PC-9 (cell line): ENCODE results near the gene CADPS2. TPM values are rescaled to one million over a fixed set of nuclear protein-coding genes. Genes with fewer than 3 reads are reported as not detected.

ENCODE experiments used
- BruUV-seq: library from RNA; stranded (reverse); fragments of 400-500 nt; replicated peaks from 2 replicates; lab custom pipeline; 2021; lab: Mats Ljungman, UMichigan
- CTCF ChIA-PET: fragments of 300-600 bp; sonication (Branson Sonifier 250); formaldehyde crosslinking; loops from one replicate; lab custom pipeline; 2022; ENCODE audit warnings: antibody characterized with exemption; lab: Charles Lee
- POLR2A ChIA-PET: fragments of 300-600 bp; sonication (Branson Sonifier 250); formaldehyde crosslinking; loops from one replicate; lab custom pipeline; 2022; ENCODE audit warnings: antibody characterized with exemption; ENCODE audit not compliant: unreplicated experiment; lab: Charles Lee
- DNase-seq, 2 experiments: peaks; one replicate each; pipeline versions ENCODE4 v3.0.0 to v3.0.0-alpha.2; 2015 to 2022; ENCODE audit warnings: mixed read lengths in 1 of 2
- H2AFZ ChIP-seq: fragments of 200-600 bp; sonication (generic); 2 replicates; pipeline ENCODE4 v1.8.1; 2017; ENCODE audit warnings: antibody characterized with exemption
- H3F3A ChIP-seq: fragments of 200-600 bp; sonication (generic); 2 replicates; pipeline ENCODE4 v1.8.1; 2017; ENCODE audit warnings: antibody characterized with exemption, mild to moderate bottlenecking, low read depth; ENCODE audit not compliant: insufficient read depth
- H3K27ac ChIP-seq: fragments of 200-600 bp; sonication (generic); 2 replicates; pipeline ENCODE4 v1.6.1; 2016; ENCODE audit warnings: mixed run types
- H3K27me3 ChIP-seq: fragments of 200-600 bp; sonication (generic); 2 replicates; pipeline ENCODE4 v1.6.1; 2016; ENCODE audit warnings: low read depth, mixed run types; ENCODE audit not compliant: insufficient read depth
- H3K36me3 ChIP-seq: fragments of 200-600 bp; sonication (generic); 2 replicates; pipeline ENCODE4 v1.6.1; 2016; ENCODE audit warnings: low read depth, mixed run types
- H3K4me1 ChIP-seq: fragments of 200-600 bp; sonication (generic); replicated peaks from 2 replicates; pipeline ENCODE4 v1.6.1; 2016; ENCODE audit warnings: mixed run types; ENCODE audit not compliant: insufficient read depth
- H3K4me2 ChIP-seq: fragments of 200-600 bp; sonication (generic); 2 replicates; pipeline ENCODE4 v1.6.1; 2017; ENCODE audit warnings: mixed run types
- H3K4me3 ChIP-seq: fragments of 200-600 bp; sonication (generic); 2 replicates; pipeline ENCODE4 v1.6.1; 2016; ENCODE audit warnings: mixed run types
- H3K79me2 ChIP-seq: fragments of 200-600 bp; sonication (generic); 2 replicates; pipeline ENCODE4 v1.6.1; 2017; ENCODE audit warnings: low read depth, mixed run types
- H3K9me2 ChIP-seq: fragments of 200-600 bp; sonication (generic); 2 replicates; pipeline ENCODE4 v1.8.1; 2017; ENCODE audit warnings: mild to moderate bottlenecking; ENCODE audit not compliant: insufficient read depth
- H3K9me3 ChIP-seq: fragments of 200-600 bp; sonication (generic); 2 replicates; pipeline ENCODE4 v1.8.1; 2016; ENCODE audit warnings: low read depth; ENCODE audit not compliant: insufficient read depth
- H4K20me1 ChIP-seq: fragments of 200-600 bp; sonication (generic); 2 replicates; pipeline ENCODE4 v1.8.1; 2017; ENCODE audit not compliant: insufficient read depth
- EZH2 ChIP-seq: fragments of 200-600 bp; sonication (generic); IDR thresholded peaks from 2 replicates; pipeline ENCODE4 v1.8.0; 2017; ENCODE audit warnings: antibody characterized with exemption, low read depth
- intact Hi-C: fragments of 100-400 bp; cut with micrococcal nuclease; formaldehyde crosslinking; loops from one replicate; pipeline ENCODE4 v1.10.0; 2022; ENCODE audit not compliant: unreplicated experiment
- total RNA-seq: library from RNA; stranded (reverse); gene quantifications from 2 replicates; pipeline ENCODE4 v1.2.3, GENCODE V29; 2021
- TF ChIP-seq, protein P1 (sequence below): fragments of 200-600 bp; sonication (generic); conservative IDR thresholded peaks from 2 replicates; pipeline ENCODE4 v1.6.1; 2017; ENCODE audit warnings: mixed run types, antibody characterized with exemption, mild to moderate bottlenecking, moderate library complexity

The CADPS2 gene
- total RNA-seq, 1 experiment from 2014 or later, result 11.9 TPM

DNA sequence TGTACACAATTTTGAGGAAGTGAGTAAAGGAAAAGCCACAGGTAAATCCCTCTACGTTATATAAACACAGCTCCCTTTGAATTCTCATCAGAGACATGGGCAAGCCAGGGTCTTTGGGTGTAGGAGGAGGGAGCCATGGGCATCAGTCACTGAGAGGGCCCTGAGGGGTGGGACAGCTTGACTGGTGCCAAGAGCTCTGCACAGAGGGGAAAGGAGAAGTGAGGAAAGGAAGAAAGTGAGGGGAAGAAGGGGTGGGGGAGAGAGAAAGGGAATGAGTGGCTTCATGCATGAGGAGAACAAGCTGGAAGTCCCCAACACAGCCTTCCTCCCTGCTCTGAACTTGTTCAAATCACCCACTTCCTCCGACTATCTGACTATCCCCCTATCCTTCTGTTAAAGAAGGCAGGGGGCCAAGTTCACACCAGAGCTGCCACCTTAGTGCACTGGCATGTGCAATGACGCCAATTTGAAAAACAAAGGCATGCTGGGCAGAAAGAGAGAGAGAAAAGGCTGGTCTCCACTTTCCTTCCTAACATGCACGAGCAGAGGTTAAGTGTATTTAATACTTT lies 167.2 kb downstream of the CADPS2 start:
- no peaks in the 10 kb centered on the region for H3K9me3 ChIP-seq
- H3K4me1 ChIP-seq, result no peaks in the 10 kb centered on the region
- H3K4me2 ChIP-seq, result no peak overlapping the region
- H3K36me3 ChIP-seq, result no peaks in the 10 kb centered on the region
- intact Hi-C loops, result no loop called here
- no peak overlapping the region for H3K27ac ChIP-seq
- no peaks in the 10 kb centered on the region for H3K79me2 ChIP-seq
- H3K4me3 ChIP-seq, result no peak overlapping the region
- H3K27me3 ChIP-seq, result no peaks in the 10 kb centered on the region
- DNase-seq, result no peak
- ChIA-PET CTCF (interaction anchor here (0.6 kb wide), 1 partner anchor 1764 kb away, joined by 4 read pairs; no protein-coding TSS in a partner anchor), POLR2A (no interaction called here)
- TF ChIP-seq, protein P1, sequence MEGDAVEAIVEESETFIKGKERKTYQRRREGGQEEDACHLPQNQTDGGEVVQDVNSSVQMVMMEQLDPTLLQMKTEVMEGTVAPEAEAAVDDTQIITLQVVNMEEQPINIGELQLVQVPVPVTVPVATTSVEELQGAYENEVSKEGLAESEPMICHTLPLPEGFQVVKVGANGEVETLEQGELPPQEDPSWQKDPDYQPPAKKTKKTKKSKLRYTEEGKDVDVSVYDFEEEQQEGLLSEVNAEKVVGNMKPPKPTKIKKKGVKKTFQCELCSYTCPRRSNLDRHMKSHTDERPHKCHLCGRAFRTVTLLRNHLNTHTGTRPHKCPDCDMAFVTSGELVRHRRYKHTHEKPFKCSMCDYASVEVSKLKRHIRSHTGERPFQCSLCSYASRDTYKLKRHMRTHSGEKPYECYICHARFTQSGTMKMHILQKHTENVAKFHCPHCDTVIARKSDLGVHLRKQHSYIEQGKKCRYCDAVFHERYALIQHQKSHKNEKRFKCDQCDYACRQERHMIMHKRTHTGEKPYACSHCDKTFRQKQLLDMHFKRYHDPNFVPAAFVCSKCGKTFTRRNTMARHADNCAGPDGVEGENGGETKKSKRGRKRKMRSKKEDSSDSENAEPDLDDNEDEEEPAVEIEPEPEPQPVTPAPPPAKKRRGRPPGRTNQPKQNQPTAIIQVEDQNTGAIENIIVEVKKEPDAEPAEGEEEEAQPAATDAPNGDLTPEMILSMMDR, result no peak
- no peak for TF ChIP-seq EZH2
- no peak overlapping the region for H2AFZ ChIP-seq
- H3K9me2 ChIP-seq, result no peaks in the 10 kb centered on the region
- H4K20me1 ChIP-seq, result no peaks in the 10 kb centered on the region
- BruUV-seq, result no TSS peak
- H3F3A ChIP-seq, result no peaks in the 10 kb centered on the region

DNA sequence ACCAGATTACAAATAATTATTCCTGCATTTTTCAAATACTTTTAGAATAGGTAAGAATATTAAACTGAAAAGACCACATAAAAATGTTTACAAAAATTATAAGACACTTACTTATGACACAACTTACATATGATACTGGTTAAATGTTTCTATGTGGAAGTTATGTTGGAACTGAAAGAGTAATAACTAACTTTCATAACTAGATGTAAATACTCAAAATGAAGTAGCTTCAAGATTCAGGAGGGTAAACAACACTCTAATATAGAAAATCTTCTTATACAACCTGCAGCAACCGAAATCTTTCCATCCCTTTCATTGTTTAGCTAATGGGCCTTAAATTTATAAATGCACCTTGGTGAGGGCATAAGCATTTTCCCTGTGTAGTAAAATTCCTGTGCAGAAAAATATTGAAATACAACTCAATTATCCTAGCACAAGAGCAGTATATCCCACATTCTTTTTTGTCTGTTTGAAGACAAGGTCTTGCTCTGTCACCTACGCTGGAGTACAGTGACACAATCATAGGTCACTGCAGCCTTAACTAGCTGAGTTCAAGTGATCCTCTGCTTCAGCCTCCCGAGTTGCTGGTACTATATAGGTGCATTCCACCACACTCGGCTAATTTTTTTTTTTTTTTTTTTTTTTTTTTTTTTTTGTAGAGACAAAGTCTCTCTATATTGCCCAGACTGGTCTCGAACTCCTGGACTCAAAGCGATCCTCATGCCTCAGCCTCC lies 168.7 kb downstream of the CADPS2 start:
- H2AFZ ChIP-seq, result no peak overlapping the region
- POLR2A ChIA-PET, result no interaction called here
- no peaks in the 10 kb centered on the region for H3K9me2 ChIP-seq
- H4K20me1 ChIP-seq, result no peaks in the 10 kb centered on the region
- no peaks in the 10 kb centered on the region for H3K9me3 ChIP-seq
- no peaks in the 10 kb centered on the region for H3K36me3 ChIP-seq
- H3K4me2 ChIP-seq, result no peak overlapping the region
- no peak overlapping the region for H3K4me3 ChIP-seq
- H3K4me1 ChIP-seq, result no peaks in the 10 kb centered on the region
- no TSS peak for BruUV-seq
- no peak for TF ChIP-seq EZH2
- TF ChIP-seq, protein P1, result no peak
- CTCF ChIA-PET, result no interaction called here
- intact Hi-C loops, result no loop called here
- H3K27ac ChIP-seq, result no peak overlapping the region
- no peaks in the 10 kb centered on the region for H3K27me3 ChIP-seq
- H3F3A ChIP-seq, result no peaks in the 10 kb centered on the region
- no peak for DNase-seq
- no peaks in the 10 kb centered on the region for H3K79me2 ChIP-seq

DNA sequence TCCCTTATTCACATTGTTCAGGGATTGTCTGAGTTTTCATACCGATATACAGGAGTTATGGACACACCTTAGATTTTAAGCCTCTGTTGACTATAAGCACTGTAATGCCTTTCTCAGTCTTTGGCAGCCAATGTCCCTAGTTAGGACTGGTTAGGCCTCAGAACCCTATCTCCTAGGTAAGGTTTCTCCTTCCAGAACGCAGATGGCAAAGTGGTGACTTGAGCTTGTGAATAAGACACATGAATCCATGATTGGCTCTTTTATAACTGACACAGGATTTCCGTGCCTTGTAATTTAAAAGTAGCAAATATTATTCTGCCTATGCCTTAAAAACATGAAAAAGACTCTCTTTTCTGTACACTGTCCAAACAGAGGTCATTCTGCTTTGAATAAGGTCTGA lies 171.1 kb downstream of the CADPS2 start:
- intact Hi-C loops, result no loop called here
- H3K4me1 ChIP-seq, result no peaks in the 10 kb centered on the region
- H3K36me3 ChIP-seq, result no peaks in the 10 kb centered on the region
- H3K4me3 ChIP-seq, result no peak overlapping the region
- no peaks in the 10 kb centered on the region for H4K20me1 ChIP-seq
- no peaks in the 10 kb centered on the region for H3F3A ChIP-seq
- no peaks in the 10 kb centered on the region for H3K27me3 ChIP-seq
- no peak overlapping the region for H2AFZ ChIP-seq
- no peak for DNase-seq
- no peaks in the 10 kb centered on the region for H3K9me2 ChIP-seq
- ChIA-PET CTCF (no interaction called here), POLR2A (no interaction called here)
- H3K79me2 ChIP-seq, result no peaks in the 10 kb centered on the region
- BruUV-seq, result no TSS peak
- H3K9me3 ChIP-seq, result no peaks in the 10 kb centered on the region
- no peak for TF ChIP-seq EZH2
- TF ChIP-seq, protein P1, result no peak
- H3K27ac ChIP-seq, result no peak overlapping the region
- H3K4me2 ChIP-seq, result no peak overlapping the region
